GM12891 (cell line): ENCODE results near the gene ITGAD.

Experiments
- DNase-seq: peaks from one replicate; pipeline ENCODE4 v3.0.0; 2011; ENCODE audit warnings: low spot score; ENCODE audit not compliant: insufficient read length
- FAIRE-seq: peaks from 2 replicates; lab custom pipeline; 2011; peaks lifted over from hg19 to GRCh38; lab: Jason Lieb, UNC
- PAX5 ChIP-seq: IDR thresholded peaks from 2 replicates; pipeline ENCODE4 v1.6.1; 2011; ENCODE audit warnings: low read length, moderate library complexity, mild to moderate bottlenecking; ENCODE audit not compliant: insufficient read depth, severe bottlenecking
- POLR2A ChIP-seq: IDR thresholded peaks from 2 replicates; pipeline ENCODE4 v1.6.1; 2011; ENCODE audit warnings: low read depth, low read length, control low read depth
- POLR2AphosphoS5 ChIP-seq: IDR thresholded peaks from 2 replicates; pipeline ENCODE4 v1.6.1; 2011; ENCODE audit warnings: low read depth, low read length, control low read depth
- POU2F2 ChIP-seq: IDR thresholded peaks from 2 replicates; pipeline ENCODE4 v1.6.1; 2011; ENCODE audit warnings: low read depth, mild to moderate bottlenecking, control low read depth, low read length, moderate library complexity
- SPI1 ChIP-seq: IDR thresholded peaks from 2 replicates; pipeline ENCODE4 v1.6.1; 2011; ENCODE audit warnings: low read depth, low read length, control low read depth
- TAF1 ChIP-seq: IDR thresholded peaks from 2 replicates; pipeline ENCODE4 v1.6.1; 2011; ENCODE audit warnings: low read depth, low read length, control low read depth

The ITGAD gene

DNA sequence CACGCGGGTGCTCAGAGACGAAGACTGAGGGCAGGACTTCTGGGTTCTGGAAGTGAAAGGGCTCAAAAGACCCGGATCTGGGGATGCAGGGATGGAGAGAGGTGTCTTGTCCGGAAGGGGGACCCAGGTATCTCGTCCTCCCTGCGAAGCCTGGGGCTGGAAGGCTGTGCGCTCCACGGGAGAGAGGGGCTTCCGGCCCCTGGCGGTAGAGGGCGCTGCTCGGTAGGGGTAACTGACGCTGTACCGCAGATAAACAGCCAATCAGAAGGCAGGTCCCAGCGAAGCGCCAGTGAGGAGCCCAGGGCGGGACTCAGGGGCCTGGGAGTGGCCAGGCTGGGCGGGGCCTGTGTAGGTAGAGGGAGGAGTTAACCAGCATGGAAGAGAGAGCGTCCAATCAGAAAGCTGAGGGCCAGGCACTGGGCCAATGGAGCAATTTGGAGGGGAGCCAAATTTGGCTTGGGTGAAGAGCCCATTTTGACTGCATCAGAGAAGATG lies 79.6 kb downstream of the ITGAD start:
- FAIRE-seq (no peak), DNase-seq (peak; percentile 52)
- TF ChIP-seq POU2F2 (no peak), POLR2AphosphoS5 (no peak), PAX5 (no peak), SPI1 (no peak), TAF1 (no peak), POLR2A (no peak)

DNA sequence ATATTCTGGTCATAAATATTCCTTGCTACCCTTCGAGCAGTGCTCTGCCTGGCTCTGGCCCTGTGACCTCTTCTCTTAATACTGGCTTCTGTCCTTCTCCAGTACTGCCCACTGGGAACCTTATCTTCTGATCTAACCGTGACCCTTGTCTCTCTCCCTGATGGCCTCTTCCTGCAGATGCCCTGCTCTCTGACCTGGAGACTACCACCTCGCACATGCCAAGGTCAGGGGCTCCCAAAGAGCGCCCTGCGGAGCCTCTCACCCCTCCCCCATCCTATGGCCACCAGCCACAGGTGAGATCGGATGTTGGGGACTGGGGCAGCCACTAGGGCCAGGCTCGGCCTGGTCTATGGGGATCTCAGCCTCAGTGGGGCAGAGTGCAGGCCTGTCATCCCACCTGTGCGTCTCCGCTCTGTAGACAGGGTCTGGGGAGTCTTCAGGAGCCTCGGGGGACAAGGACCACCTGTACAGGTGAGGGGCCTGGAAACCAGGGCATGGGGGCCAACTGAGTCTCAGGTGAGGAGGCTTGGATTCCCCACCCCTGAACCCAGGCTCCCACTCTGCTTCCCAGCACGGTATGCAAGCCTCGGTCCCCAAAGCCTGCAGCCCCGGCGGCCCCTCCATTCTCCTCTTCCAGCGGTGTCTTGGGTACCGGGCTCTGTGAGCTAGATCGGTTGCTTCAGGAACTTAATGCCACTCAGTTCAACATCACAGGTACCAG lies 80.3 kb downstream of the ITGAD start:
- TF ChIP-seq SPI1: no peak
- TF ChIP-seq POU2F2: no peak
- no peak for TF ChIP-seq TAF1
- TF ChIP-seq POLR2AphosphoS5: no peak
- no peak for TF ChIP-seq POLR2A
- TF ChIP-seq PAX5: no peak
- FAIRE-seq (no peak), DNase-seq (no peak)

GRCh38 chr16:31474173-31474714 lies 81.1 kb downstream of the ITGAD start:
- TF ChIP-seq POU2F2 (no peak), TAF1 (no peak), POLR2A (no peak), POLR2AphosphoS5 (no peak), SPI1 (no peak), PAX5 (no peak)
- DNase-seq (no peak), FAIRE-seq (no peak)

GRCh38 chr16:31474773-31475738 lies 81.9 kb downstream of the ITGAD start:
- DNase-seq (no peak), FAIRE-seq (no peak)
- TF ChIP-seq PAX5: no peak
- TF ChIP-seq POLR2A: no peak
- no peak for TF ChIP-seq POU2F2
- no peak for TF ChIP-seq TAF1

GRCh38 chr16:31475946-31476302 lies 82.8 kb downstream of the ITGAD start:
- no peak for DNase-seq
- FAIRE-seq: no peak
- TF ChIP-seq PAX5 (no peak), POLR2A (no peak), TAF1 (no peak), POLR2AphosphoS5 (no peak), SPI1 (no peak), POU2F2 (no peak)
